ENCODE data around the gene EFNB2.

The EFNB2 gene

DNA sequence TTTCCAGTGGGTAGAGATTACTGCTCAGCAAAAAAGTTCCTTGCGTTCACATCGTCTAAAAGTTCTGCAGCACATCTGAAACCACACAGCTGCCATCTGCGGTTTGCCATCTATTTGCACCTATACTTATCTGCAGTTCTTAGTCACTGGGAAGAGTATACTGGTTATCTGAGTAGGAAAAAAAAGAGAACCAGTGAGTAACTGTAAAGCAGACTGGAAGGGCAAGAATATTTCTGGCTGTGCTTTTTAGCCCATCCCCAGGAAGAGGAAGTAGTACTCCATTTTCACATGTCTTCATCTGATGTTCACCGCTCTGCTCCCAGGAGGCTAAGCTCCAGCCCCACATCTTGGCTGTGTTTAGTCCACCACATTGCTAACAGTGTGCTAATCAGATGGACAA, 35.6 kb downstream of the EFNB2 start:
- Histone ChIP-seq H3K9me3 (ENCODE audit: control insufficient read depth, insufficient read depth, low read length) (no peaks in the 10 kb centered on the region), H3K4me3 (ENCODE audit: low read length) (no peak overlapping the region), H3K27me3 (ENCODE audit: control insufficient read depth, insufficient read depth, low read length) (no peaks in the 10 kb centered on the region), H3K36me3 (ENCODE audit: control insufficient read depth, insufficient read depth, low read length) (no peaks in the 10 kb centered on the region), H3K4me1 (ENCODE audit: control insufficient read depth, insufficient read depth, low read length) (peaks cover 3% of the 10 kb centered on the region; the same call in 1 of the 2 replicates), H3K27ac (ENCODE audit: low read length) (no peak overlapping the region)
- DNase-seq (ENCODE audit: low read depth, low spot score), result no peak
- WGBS (ENCODE audit: insufficient coverage, insufficient read length), result no CpG with 5 or more reads among the region's 4 CpGs

GRCh38 chr13:106499113-106499512, 36.3 kb downstream of the EFNB2 start:
- Histone ChIP-seq H3K36me3 (ENCODE audit: control insufficient read depth, insufficient read depth, low read length) (no peaks in the 10 kb centered on the region), H3K4me1 (ENCODE audit: control insufficient read depth, insufficient read depth, low read length) (peaks cover 3% of the 10 kb centered on the region; the same call in 1 of the 2 replicates)

DNA sequence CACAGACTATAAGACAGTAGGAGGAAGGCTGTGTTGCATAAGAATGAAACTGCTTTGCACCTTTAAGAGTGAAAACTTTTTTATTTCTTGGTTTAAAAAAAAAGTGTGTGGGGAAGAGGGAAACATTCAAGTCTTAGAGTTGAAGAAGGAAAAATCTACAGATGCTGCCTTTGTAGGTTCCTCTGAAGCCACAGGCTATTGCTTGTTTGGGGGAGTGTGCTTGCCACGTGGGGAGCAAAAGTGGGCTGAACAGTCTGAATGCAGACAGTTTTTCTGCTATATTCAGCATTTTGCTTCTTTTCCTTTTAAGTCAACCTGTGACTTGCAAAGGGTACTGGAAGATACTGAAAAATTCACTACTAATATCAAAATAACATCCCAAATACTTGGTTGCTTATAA, 36.9 kb downstream of the EFNB2 start:
- H3K4me1 ChIP-seq (ENCODE audit: control insufficient read depth, insufficient read depth, low read length), result peaks cover 3% of the 10 kb centered on the region; the same call in 1 of the 2 replicates
- H3K27ac ChIP-seq (ENCODE audit: low read length), result no peak overlapping the region
- no peaks in the 10 kb centered on the region for H3K27me3 ChIP-seq (ENCODE audit: control insufficient read depth, insufficient read depth, low read length)
- no CpG with 5 or more reads among the region's 1 CpG for WGBS (ENCODE audit: insufficient coverage, insufficient read length)
- H3K4me3 ChIP-seq (ENCODE audit: low read length), result no peak overlapping the region
- DNase-seq (ENCODE audit: low read depth, low spot score), result no peak
- H3K36me3 ChIP-seq (ENCODE audit: control insufficient read depth, insufficient read depth, low read length), result no peaks in the 10 kb centered on the region
- no peaks in the 10 kb centered on the region for H3K9me3 ChIP-seq (ENCODE audit: control insufficient read depth, insufficient read depth, low read length)

More at GRCh38 chr13:106499113-106499512, 36.3 kb downstream of the EFNB2 start:
- H3K4me3 ChIP-seq (ENCODE audit: low read length), result no peak overlapping the region
- H3K27me3 ChIP-seq (ENCODE audit: control insufficient read depth, insufficient read depth, low read length), result no peaks in the 10 kb centered on the region
- DNase-seq (ENCODE audit: low read depth, low spot score), result no peak
- no CpG with 5 or more reads among the region's 2 CpGs for WGBS (ENCODE audit: insufficient coverage, insufficient read length)
- H3K27ac ChIP-seq (ENCODE audit: low read length), result no peak overlapping the region
- H3K9me3 ChIP-seq (ENCODE audit: control insufficient read depth, insufficient read depth, low read length), result no peaks in the 10 kb centered on the region

GRCh38 chr13:106498158-106498557, 37.3 kb downstream of the EFNB2 start:
- Histone ChIP-seq H3K4me1 (ENCODE audit: control insufficient read depth, insufficient read depth, low read length) (peaks cover 3% of the 10 kb centered on the region; the same call in 1 of the 2 replicates), H3K4me3 (ENCODE audit: low read length) (no peak overlapping the region), H3K9me3 (ENCODE audit: control insufficient read depth, insufficient read depth, low read length) (no peaks in the 10 kb centered on the region), H3K36me3 (ENCODE audit: control insufficient read depth, insufficient read depth, low read length) (peaks cover under 1% of the 10 kb centered on the region; the same call in 1 of the 2 replicates), H3K27ac (ENCODE audit: low read length) (no peak overlapping the region), H3K27me3 (ENCODE audit: control insufficient read depth, insufficient read depth, low read length) (no peaks in the 10 kb centered on the region)
- no peak for DNase-seq (ENCODE audit: low read depth, low spot score)
- WGBS (ENCODE audit: insufficient coverage, insufficient read length), result no CpG with 5 or more reads among the region's 3 CpGs

DNA sequence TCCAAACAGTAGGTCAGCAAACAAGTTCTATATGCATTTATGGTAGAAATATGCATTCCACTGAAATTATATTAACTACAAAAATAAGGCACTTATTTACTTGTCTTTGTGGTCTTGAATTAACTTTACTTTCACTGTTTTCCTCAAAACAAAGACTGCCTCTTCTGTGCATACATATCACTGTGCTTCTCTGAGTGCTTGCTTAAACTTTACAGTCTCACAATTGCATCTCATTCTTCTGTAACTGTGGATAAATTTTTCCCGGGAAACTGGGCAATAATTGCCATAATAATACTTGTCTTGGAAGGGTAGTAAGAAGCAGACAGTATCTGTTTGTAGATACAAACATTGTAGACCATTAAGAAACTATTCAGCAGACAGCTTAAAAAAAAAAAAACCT, 38.4 kb downstream of the EFNB2 start:
- no peaks in the 10 kb centered on the region for H3K27me3 ChIP-seq (ENCODE audit: control insufficient read depth, insufficient read depth, low read length)
- no CpG with 5 or more reads among the region's 1 CpG for WGBS (ENCODE audit: insufficient coverage, insufficient read length)
- peaks cover 3% of the 10 kb centered on the region; the same call in 1 of the 2 replicates for H3K4me1 ChIP-seq (ENCODE audit: control insufficient read depth, insufficient read depth, low read length)
- H3K36me3 ChIP-seq (ENCODE audit: control insufficient read depth, insufficient read depth, low read length), result peaks cover 9% of the 10 kb centered on the region
- DNase-seq (ENCODE audit: low read depth, low spot score), result no peak
- H3K4me3 ChIP-seq (ENCODE audit: low read length), result no peak overlapping the region
- H3K9me3 ChIP-seq (ENCODE audit: control insufficient read depth, insufficient read depth, low read length), result no peaks in the 10 kb centered on the region
- no peak overlapping the region for H3K27ac ChIP-seq (ENCODE audit: low read length)

DNA sequence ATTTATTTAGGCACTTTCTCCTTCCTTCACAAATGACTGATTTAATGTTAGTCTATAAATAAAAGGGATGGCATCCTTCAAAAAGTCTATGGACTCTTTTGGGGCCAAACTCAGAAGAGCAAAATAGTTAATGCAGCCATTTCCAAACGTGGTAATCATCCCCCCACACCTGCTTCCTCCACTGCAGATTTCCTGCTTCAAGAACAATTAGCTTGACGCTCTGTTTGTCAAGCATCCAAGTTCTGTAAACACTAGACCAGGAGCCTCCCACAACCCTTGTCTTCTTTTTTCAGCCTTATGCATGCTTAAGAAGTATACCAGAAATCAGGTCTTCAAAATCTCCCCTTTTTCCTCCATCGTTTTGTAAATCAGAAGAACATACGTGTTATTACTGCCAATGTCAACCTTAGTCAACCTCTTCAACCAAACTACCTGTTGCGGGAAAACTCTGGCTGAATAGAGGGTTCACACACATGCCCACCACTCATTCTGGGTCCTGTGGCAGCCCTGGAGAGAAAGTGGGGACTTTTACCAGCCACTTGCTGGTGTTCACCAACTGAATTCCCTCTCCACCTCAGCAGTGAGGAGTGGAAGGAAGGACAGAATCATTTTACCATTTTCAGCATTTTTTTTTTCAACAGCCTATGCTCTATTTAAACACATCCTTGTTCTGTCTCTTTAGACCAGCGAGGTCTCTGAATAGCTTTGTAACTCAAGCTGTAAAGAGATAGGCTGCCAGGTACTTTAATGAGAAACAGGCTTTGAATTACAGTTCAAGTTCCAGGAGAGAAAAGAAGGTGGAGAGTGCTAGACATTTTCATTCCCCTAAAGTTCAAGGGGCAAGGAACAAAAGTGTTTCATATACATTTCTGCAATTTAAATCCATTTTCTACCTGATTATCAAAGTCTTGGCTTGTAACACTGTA, 39.1 kb downstream of the EFNB2 start:
- Histone ChIP-seq H3K4me3 (ENCODE audit: low read length) (no peak overlapping the region), H3K9me3 (ENCODE audit: control insufficient read depth, insufficient read depth, low read length) (no peaks in the 10 kb centered on the region)

DNA sequence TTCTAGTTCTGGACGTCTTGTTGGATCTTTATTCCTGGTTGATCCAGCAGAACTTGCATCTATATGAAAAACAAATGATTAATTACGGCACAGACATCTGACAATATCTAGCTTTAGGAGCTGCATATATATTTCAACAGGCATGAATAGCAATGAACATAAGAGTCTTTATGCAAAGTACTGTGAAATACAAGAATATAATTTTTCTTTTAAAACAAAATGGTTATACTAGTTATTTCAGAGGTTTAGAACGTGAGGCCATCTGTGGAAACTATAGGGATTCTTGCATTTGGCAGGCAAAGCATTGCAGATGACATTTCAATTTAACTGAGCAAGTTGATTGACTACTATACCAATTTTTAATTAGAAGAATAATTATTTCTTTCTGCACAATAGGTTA, 40.5 kb downstream of the EFNB2 start:
- no peak overlapping the region for H3K27ac ChIP-seq (ENCODE audit: low read length)
- WGBS (ENCODE audit: insufficient coverage, insufficient read length), result no CpG with 5 or more reads among the region's 3 CpGs
- H3K4me1 ChIP-seq (ENCODE audit: control insufficient read depth, insufficient read depth, low read length), result peaks cover 3% of the 10 kb centered on the region; the same call in 1 of the 2 replicates
- no peak for DNase-seq (ENCODE audit: low read depth, low spot score)
- no peaks in the 10 kb centered on the region for H3K27me3 ChIP-seq (ENCODE audit: control insufficient read depth, insufficient read depth, low read length)
- H3K9me3 ChIP-seq (ENCODE audit: control insufficient read depth, insufficient read depth, low read length), result no peaks in the 10 kb centered on the region
- peaks cover 9% of the 10 kb centered on the region for H3K36me3 ChIP-seq (ENCODE audit: control insufficient read depth, insufficient read depth, low read length)
- no peak overlapping the region for H3K4me3 ChIP-seq (ENCODE audit: low read length)

More for the DNA sequence above, 39.1 kb downstream of the EFNB2 start:
- no peak for DNase-seq (ENCODE audit: low read depth, low spot score)
- no peak overlapping the region for H3K27ac ChIP-seq (ENCODE audit: low read length)
- H3K4me1 ChIP-seq (ENCODE audit: control insufficient read depth, insufficient read depth, low read length), result peaks cover 3% of the 10 kb centered on the region; the same call in 1 of the 2 replicates
- H3K36me3 ChIP-seq (ENCODE audit: control insufficient read depth, insufficient read depth, low read length), result peaks cover 9% of the 10 kb centered on the region
- no CpG with 5 or more reads among the region's 6 CpGs for WGBS (ENCODE audit: insufficient coverage, insufficient read length)
- no peaks in the 10 kb centered on the region for H3K27me3 ChIP-seq (ENCODE audit: control insufficient read depth, insufficient read depth, low read length)

DNA sequence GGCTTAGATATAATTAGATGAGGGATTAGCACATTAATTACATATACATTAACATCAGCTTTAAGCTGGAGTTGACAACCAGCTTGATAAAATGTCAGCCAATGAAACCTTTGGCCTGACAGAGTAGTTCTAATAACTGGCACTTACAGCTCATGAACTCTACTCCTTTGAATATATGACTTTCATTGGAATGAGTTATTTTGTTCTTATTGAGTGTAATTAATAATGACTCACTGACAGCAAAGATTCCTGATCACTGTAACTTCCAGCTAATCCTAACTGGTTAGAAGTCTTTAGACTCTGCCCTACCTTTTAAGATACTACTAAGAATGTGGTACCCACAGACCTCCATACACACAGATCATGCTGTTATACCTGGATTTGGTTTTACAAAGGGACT, 41.0 kb downstream of the EFNB2 start:
- Histone ChIP-seq H3K27me3 (ENCODE audit: control insufficient read depth, insufficient read depth, low read length) (no peaks in the 10 kb centered on the region), H3K9me3 (ENCODE audit: control insufficient read depth, insufficient read depth, low read length) (no peaks in the 10 kb centered on the region), H3K4me3 (ENCODE audit: low read length) (no peak overlapping the region), H3K27ac (ENCODE audit: low read length) (no peak overlapping the region), H3K4me1 (ENCODE audit: control insufficient read depth, insufficient read depth, low read length) (peaks cover 3% of the 10 kb centered on the region; the same call in 1 of the 2 replicates), H3K36me3 (ENCODE audit: control insufficient read depth, insufficient read depth, low read length) (peaks cover 9% of the 10 kb centered on the region)
- no peak for DNase-seq (ENCODE audit: low read depth, low spot score)

- Histone ChIP-seq H3K27ac (ENCODE audit: low read length) (no peak overlapping the region), H3K4me3 (ENCODE audit: low read length) (no peak overlapping the region), H3K9me3 (ENCODE audit: control insufficient read depth, insufficient read depth, low read length) (no peaks in the 10 kb centered on the region), H3K36me3 (ENCODE audit: control insufficient read depth, insufficient read depth, low read length) (peaks cover 9% of the 10 kb centered on the region), H3K4me1 (ENCODE audit: control insufficient read depth, insufficient read depth, low read length) (peaks cover 3% of the 10 kb centered on the region; the same call in 1 of the 2 replicates), H3K27me3 (ENCODE audit: control insufficient read depth, insufficient read depth, low read length) (no peaks in the 10 kb centered on the region)
- no peak for DNase-seq (ENCODE audit: low read depth, low spot score)
- no CpG with 5 or more reads among the region's 17 CpGs for WGBS (ENCODE audit: insufficient coverage, insufficient read length)
Observed at GRCh38 chr13:106493533-106494220, 41.8 kb downstream of the EFNB2 start.

GRCh38 chr13:106492588-106493475, 42.6 kb downstream of the EFNB2 start:
- H3K36me3 ChIP-seq (ENCODE audit: control insufficient read depth, insufficient read depth, low read length), result peaks cover 9% of the 10 kb centered on the region
- no CpG with 5 or more reads among the region's 54 CpGs for WGBS (ENCODE audit: insufficient coverage, insufficient read length)
- H3K27ac ChIP-seq (ENCODE audit: low read length), result no peak overlapping the region
- H3K4me3 ChIP-seq (ENCODE audit: low read length), result no peak overlapping the region
- DNase-seq (ENCODE audit: low read depth, low spot score), result no peak
- H3K27me3 ChIP-seq (ENCODE audit: control insufficient read depth, insufficient read depth, low read length), result no peaks in the 10 kb centered on the region
- H3K4me1 ChIP-seq (ENCODE audit: control insufficient read depth, insufficient read depth, low read length), result peaks cover 3% of the 10 kb centered on the region; the same call in 1 of the 2 replicates
- H3K9me3 ChIP-seq (ENCODE audit: control insufficient read depth, insufficient read depth, low read length), result no peaks in the 10 kb centered on the region

Data from iPS DF 6.9 (cell line).